Measurements from ENCODE around the gene ZBTB38.

The ZBTB38 gene

GRCh38 chr3:141413801-141414689 lies 45.7 kb downstream of the ZBTB38 start:
- no peak overlapping the region for H3K9ac ChIP-seq (ENCODE audit: low read length)

GRCh38 chr3:141414800-141415462 lies 46.6 kb downstream of the ZBTB38 start:
- H3K4me2 ChIP-seq (ENCODE audit: low read length): no peak overlapping the region
- peaks cover 12% of the 10 kb centered on the region for H3K4me1 ChIP-seq (ENCODE audit: control insufficient read depth, low read depth, low read length)
- no peak overlapping the region for H2BK120ac ChIP-seq (ENCODE audit: low read depth, low read length)
- no peak for DNase-seq
- H3K79me1 ChIP-seq (ENCODE audit: low read length): peaks cover 5% of the 10 kb centered on the region
- no peak overlapping the region for H2BK15ac ChIP-seq (replicated peaks; ENCODE audit: low read depth)
- H2AK5ac ChIP-seq (ENCODE audit: low read length): no peak overlapping the region
- peaks cover 5% of the 10 kb centered on the region for H3K36me3 ChIP-seq (ENCODE audit: control insufficient read depth, insufficient read depth, low read length)
- H3K18ac ChIP-seq (ENCODE audit: low read length): no peak overlapping the region
- H3K27me3 ChIP-seq (ENCODE audit: insufficient read depth, low read length, poor library complexity): no peaks in the 10 kb centered on the region
- no peak overlapping the region for H4K5ac ChIP-seq (ENCODE audit: low read length)
- no peak overlapping the region for H3K56ac ChIP-seq (ENCODE audit: low read length)
- H3K4me3 ChIP-seq (ENCODE audit: low read length): no peak overlapping the region
- H3K23ac ChIP-seq (ENCODE audit: low read length): no peak overlapping the region
- WGBS (ENCODE audit: extremely low coverage, insufficient coverage, low lambda C conversion rate): no CpG with 5 or more reads among the region's 5 CpGs
- no peak overlapping the region for H3K27ac ChIP-seq (ENCODE audit: low read depth, low read length)
- no peaks in the 10 kb centered on the region for H3K79me2 ChIP-seq (ENCODE audit: control insufficient read depth, insufficient read depth, low read length)
- no peak overlapping the region for H3K9ac ChIP-seq (ENCODE audit: low read length)
- H4K8ac ChIP-seq (ENCODE audit: low read depth, low read length): no peak overlapping the region
- H2BK5ac ChIP-seq (ENCODE audit: low read length): no peak overlapping the region
- H3K4ac ChIP-seq (ENCODE audit: low read depth, low read length): no peak overlapping the region

More at GRCh38 chr3:141413801-141414689, 45.7 kb downstream of the ZBTB38 start:
- Histone ChIP-seq H2AK5ac (ENCODE audit: low read length) (no peak overlapping the region), H3K36me3 (ENCODE audit: control insufficient read depth, insufficient read depth, low read length) (peaks cover 5% of the 10 kb centered on the region), H4K5ac (ENCODE audit: low read length) (no peak overlapping the region), H3K79me1 (ENCODE audit: low read length) (peaks cover 5% of the 10 kb centered on the region), H4K8ac (ENCODE audit: low read depth, low read length) (no peak overlapping the region), H3K4me2 (ENCODE audit: low read length) (no peak overlapping the region), H3K56ac (ENCODE audit: low read length) (no peak overlapping the region), H3K27me3 (ENCODE audit: insufficient read depth, low read length, poor library complexity) (no peaks in the 10 kb centered on the region), H3K4ac (ENCODE audit: low read depth, low read length) (no peak overlapping the region), H3K27ac (ENCODE audit: low read depth, low read length) (no peak overlapping the region), H2BK5ac (ENCODE audit: low read length) (no peak overlapping the region), H3K4me3 (ENCODE audit: low read length) (no peak overlapping the region), H3K79me2 (ENCODE audit: control insufficient read depth, insufficient read depth, low read length) (no peaks in the 10 kb centered on the region), H3K23ac (ENCODE audit: low read length) (no peak overlapping the region), H3K18ac (ENCODE audit: low read length) (no peak overlapping the region), H3K4me1 (ENCODE audit: control insufficient read depth, low read depth, low read length) (peaks cover 17% of the 10 kb centered on the region), H2BK15ac (replicated peaks; ENCODE audit: low read depth) (no peak overlapping the region), H2BK120ac (ENCODE audit: low read depth, low read length) (no peak overlapping the region)
- no peak for DNase-seq
- WGBS (ENCODE audit: extremely low coverage, insufficient coverage, low lambda C conversion rate): no CpG with 5 or more reads among the region's 11 CpGs

GRCh38 chr3:141415953-141416352 lies 47.6 kb downstream of the ZBTB38 start:
- Histone ChIP-seq H3K27ac (ENCODE audit: low read depth, low read length) (no peak overlapping the region), H4K5ac (ENCODE audit: low read length) (no peak overlapping the region), H3K36me3 (ENCODE audit: control insufficient read depth, insufficient read depth, low read length) (peaks cover 5% of the 10 kb centered on the region), H3K27me3 (ENCODE audit: insufficient read depth, low read length, poor library complexity) (no peaks in the 10 kb centered on the region), H3K9ac (ENCODE audit: low read length) (no peak overlapping the region), H3K23ac (ENCODE audit: low read length) (no peak overlapping the region), H3K79me1 (ENCODE audit: low read length) (peaks cover 5% of the 10 kb centered on the region), H3K4ac (ENCODE audit: low read depth, low read length) (no peak overlapping the region), H4K8ac (ENCODE audit: low read depth, low read length) (no peak overlapping the region), H2BK15ac (replicated peaks; ENCODE audit: low read depth) (no peak overlapping the region), H3K18ac (ENCODE audit: low read length) (no peak overlapping the region), H3K56ac (ENCODE audit: low read length) (no peak overlapping the region), H2BK5ac (ENCODE audit: low read length) (no peak overlapping the region), H3K4me3 (ENCODE audit: low read length) (no peak overlapping the region), H3K4me2 (ENCODE audit: low read length) (no peak overlapping the region), H3K4me1 (ENCODE audit: control insufficient read depth, low read depth, low read length) (peaks cover 7% of the 10 kb centered on the region), H2AK5ac (ENCODE audit: low read length) (no peak overlapping the region), H3K79me2 (ENCODE audit: control insufficient read depth, insufficient read depth, low read length) (no peaks in the 10 kb centered on the region), H2BK120ac (ENCODE audit: low read depth, low read length) (no peak overlapping the region)
- 100% methylated on average over 2 of the region's 3 CpGs for WGBS (ENCODE audit: extremely low coverage, insufficient coverage, low lambda C conversion rate)
- DNase-seq: no peak
